MV-4-11 (cell line): Measurements from ENCODE around the gene TIE1.
"Not testable (repeated sequence)": the region's sequence is repeated elsewhere in the genome, so short reads cannot be mapped to it uniquely, and the experiment has no call there.

Source experiments
- DNase-seq: peaks from one replicate; lab custom pipeline; 2025; lab: John Stamatoyannopoulos, UW

TIE1 gene

DNA sequence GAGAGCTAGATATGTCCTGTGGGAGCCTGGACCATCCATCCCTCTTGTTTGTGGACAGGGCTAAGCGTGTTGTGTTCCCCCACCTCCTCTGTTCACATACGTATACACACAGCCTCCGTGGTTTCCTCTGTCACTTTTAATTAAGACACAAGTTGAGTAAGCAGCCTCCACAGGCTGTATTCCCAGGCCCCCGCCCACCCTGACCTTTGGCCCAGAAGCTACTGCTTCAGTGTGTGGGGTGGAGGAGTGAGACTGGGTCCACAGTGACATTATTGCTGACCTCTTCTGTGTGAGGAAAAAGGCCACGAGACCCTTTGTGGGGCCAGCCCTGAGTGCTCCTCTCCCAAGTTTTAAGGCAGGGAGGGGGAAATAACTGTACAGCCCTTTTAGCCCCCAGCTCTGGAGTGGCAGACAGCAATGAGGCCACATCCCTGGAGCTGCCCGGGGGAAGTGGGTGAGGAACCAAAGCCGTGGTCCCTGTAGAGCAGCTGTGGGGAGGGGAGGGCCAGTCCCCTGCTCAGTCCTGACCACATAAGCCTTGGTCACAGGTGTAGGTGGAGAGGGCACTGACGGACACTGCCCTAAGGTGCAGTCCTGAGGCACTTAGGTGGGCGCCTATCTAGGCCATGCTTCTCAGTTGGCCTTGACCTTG lies 62.6 kb downstream of the TIE1 start:
- DNase-seq: peak; percentile 31

DNA sequence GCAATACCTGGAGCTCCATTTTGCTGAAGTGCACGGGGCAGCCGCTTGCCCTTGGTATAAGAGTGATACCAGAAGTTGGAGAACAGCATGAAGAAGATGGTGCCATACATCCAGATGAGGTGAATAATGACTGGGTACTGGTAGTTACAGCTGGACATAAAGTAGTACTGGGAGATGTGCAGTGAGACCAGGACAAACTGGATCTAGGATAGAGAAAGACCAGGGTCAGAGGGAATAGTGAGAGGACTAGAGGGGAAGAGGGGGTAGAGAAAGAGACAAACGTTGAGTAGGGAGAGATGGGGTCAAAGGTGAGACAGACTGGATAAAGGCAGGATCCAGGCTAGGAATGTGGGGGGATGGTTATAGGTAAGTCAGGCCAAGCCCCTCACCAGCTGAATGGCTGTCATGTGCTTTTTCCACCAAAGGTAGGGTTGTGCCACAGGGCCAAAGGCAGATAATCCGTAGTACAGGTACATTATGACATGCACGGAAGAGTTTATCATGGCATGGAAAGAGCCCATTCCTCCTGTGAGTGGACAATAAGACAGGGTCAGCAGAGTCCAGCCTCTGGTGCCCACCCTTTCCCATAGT lies 63.2 kb downstream of the TIE1 start:
- no peak for DNase-seq

DNA sequence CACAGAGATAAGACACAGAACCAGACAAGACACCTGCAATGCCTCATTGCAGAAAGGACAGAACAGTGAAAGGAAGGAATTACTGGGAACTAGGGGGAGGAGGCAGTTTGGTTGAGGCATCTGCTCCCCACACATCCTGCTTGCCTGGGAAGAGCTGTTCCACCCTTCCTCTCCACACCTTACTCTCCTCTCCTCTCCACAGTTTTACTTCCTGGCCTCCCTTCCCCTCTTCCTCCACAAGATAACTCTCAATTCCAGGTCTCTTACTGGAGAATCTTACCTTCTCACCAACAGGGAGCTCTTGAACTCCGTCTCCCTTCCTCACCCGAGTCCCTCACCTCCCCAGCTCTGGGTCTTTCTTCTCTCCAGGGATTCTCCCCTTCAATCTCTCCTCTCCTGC lies 64.9 kb downstream of the TIE1 start:
- no peak for DNase-seq

DNA sequence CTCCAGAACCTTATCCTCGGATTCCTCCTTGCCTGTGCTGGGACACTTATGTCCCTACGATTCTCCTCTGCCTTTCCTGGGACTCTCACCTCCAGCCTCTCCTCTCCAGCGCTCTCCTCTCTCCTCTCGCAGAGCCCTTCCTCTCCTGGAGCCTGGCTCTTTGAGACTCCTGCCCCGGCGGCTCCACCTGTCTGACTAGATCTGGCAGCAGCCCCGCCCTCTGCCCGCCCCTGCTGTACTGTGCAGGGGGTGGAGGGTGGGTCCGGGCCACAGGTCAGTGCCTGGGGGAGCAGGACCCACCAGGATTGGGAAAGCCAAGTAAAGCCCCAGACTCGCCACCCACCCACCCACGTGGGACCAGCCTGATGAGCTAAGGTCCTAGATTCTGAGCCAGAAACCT lies 65.4 kb downstream of the TIE1 start:
- DNase-seq: no peak

DNA sequence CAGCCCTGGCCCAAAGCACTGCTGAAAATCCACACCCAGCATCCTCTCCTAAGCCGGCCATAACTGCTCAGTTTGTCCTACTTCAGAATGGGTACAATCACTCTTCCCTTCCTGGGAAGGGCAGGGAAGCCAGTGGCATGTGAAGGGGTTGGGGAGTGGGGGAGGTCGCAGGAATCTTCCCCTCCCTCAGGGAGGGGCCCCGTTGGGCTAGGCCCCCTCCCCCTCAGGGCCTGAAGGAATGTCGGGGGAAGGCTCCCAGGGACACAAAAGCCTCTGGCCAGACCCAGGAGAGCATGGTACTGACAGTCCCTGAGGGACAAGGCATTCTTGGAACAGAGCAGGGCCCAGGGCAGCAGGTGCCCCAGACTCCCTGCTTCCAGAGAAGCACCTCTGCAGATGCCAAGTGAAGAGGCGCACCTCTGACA lies 65.8 kb downstream of the TIE1 start:
- DNase-seq: no peak

DNA sequence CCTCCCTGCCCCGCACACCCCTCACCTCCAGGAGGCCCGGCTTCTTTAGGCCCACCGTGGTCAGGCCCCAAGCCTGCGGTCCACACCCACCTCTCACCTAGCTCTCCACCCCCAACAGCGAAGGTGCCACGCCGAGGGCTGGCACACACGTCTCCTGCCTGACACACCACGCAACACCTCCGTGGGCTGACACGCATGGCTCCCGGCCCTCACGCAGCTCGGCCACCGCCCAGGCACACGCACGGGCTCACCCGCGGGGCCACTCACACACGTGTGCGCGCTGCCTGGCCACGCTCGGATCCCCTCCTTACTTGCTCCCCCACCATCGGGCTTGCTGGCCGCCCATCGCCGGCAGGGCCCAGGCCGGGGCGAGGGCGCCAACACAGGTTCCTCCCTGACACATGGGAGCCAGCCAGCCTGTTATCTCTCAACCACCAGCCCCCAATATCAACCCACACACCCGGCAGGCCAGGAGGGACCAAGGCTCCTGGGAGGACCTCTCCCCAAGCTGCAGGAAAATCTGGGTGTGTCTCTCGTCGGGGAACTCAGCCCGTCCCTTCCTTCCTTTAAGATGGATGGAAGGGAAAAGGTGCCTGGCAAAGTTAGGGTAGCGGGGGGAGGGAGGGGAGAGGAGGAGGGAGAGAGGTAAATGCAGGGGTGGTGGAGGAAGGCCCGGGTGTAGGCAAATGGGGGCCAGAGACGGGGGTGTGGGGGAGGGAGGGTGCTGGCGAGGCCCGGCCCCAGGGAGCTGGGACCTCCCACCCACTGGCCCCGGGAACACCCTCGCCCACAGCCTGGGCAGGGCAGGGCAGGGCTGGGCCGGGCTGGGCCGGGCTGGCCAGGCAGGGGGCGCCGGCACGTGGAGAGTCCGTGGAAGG lies 66.5 kb downstream of the TIE1 start:
- no peak for DNase-seq

DNA sequence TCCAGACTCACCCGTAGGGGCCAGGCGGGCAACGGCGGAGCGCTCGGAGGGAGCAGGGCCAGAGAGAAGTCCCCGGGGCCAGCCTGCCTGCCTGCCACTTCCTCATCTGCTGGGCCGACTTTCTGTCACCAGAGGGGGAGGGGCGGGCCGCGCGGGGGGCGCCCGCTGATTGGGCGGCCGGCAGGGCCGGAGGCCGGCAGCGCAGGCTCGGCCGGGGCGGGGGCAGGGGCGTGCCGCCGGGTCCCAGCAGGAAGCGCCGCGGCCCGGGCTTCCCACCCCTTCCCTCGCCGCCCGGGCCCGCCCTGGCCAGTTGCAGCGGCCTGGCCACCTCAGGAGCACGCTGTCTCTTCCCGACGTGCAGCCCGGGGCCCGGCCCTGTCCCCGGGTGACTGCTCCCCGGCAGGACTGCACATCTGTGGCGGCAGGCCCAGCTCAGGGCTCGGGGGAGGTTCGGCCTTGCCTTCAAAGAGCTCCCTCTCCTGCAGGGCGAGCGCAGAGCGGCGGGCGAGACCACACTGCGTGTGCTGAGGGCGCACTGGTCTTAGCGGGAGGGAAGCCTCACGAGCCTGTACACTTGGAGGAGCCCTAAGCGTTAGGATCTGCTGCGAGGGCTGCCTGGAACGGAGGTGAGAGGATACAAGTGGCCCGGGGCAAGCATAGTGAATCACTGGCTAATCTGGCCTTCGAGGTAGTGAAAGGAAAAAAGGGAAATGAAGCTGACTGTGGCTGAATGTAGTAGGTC lies 67.3 kb downstream of the TIE1 start, which contains the start of gene ELOVL1:
ELOVL1 (minus strand) TSS at position 108 of the 742 bp plus-strand sequence. CDS start 2,402 bp downstream, outside the sequence.
- DNase-seq: peak; percentile 91

DNA sequence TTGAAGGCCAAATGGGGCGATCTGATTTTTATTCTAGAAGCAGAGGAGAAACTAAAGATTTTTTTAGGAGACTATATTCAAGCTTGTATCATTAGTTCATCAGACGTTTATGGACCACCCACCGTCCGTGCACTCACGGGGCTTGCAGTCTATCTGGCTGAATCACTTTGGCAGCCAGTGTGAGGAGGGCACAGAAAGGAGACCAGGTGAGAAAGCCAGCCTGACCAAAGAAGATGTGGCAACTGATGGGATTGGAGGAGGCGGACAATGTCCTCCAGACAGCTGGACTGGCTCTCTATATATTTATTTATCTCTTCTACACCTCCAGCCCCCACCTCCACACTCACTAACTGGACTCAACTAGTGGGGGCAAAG lies 67.9 kb downstream of the TIE1 start:
- no peak for DNase-seq

DNA sequence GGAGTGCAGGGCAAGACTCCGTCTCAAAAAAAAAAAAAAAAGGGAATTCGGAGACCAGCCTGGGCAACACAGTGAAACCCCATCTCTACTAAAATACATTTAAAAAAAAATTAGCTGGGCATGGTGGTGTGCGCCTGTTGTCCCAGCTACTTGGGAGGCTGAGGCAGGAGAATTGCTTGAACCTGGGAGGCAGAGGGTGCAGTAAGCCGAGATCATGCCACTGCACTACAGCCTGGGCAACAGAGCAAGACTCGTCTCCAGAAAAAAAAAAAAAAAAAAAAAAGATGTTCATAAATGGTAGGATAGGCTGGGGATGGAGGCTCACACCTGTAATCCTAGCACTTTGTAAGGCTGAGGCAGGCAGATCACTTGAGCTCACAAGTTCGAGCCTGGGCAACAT lies 69.0 kb downstream of the TIE1 start:
- not testable (repeated sequence) for DNase-seq

DNA sequence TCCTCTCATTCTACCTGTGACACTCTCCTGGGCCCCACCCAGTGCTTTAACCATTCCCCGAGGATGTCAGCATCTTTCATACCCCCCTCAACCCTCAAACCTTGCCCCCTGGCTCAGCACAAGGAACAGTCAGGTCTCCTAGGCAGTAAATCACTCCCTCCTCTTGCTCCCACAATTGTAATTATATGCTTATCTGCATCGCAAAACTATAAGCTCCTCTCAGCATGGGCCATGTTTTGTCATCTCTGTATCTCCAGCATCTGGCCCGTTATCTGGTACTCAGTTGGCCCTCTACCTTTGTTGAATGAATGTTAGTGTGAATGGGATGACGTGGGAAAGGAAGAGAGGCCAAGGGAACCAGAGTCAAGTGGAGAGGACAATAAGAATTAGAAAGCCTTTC lies 69.8 kb downstream of the TIE1 start:
- DNase-seq: no peak

DNA sequence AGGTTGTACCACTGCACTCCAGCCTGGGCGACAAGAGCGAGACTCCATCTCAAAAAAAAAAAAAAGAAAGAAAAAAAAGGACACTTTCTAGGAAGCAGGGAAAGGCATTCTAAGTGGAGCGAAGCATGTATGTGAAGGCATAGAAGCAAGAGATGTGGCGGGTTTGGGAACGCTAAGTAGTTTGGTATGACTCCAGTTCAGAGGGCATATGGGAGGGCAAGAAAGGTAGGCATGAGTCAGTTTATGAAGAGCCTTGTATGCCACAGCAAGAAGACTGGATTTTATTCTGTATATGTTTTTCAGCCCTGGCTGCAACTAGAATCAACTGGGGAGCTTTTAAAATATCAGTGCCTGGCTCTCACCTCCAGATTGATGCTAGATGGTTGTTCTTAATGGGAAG lies 71.4 kb downstream of the TIE1 start:
- no peak for DNase-seq
